HepG2 (cell line): ENCODE measurements around the gene PRSS23. TPM values are rescaled to one million over a fixed set of nuclear protein-coding genes. Genes with fewer than 3 reads are reported as not detected.

Experiments used
- ATAC-seq: fragments of 200-7000 bp; cut with Tn5 transposase; 3 replicates; pipeline ENCODE4 v1.9.1; 2020; ENCODE audit warnings: mild to moderate bottlenecking, moderate library complexity
- BruUV-seq: library from RNA; stranded (reverse); fragments of 400-500 nt; replicated peaks from 2 replicates; lab custom pipeline; 2021; lab: Mats Ljungman, UMichigan
- CTCF ChIA-PET: fragments of 300-600 bp; formaldehyde crosslinking; extraction: SDS; loops from one replicate; lab custom pipeline; 2021; ENCODE audit warnings: low total read pairs, inconsistent platforms, low intra/inter-chr PET ratio; lab: Yijun Ruan, JAX
- POLR2A ChIA-PET: fragments of 350-600 bp; sonication (Branson Sonifier 250); formaldehyde crosslinking; loops from one replicate; lab custom pipeline; 2020; ENCODE audit warnings: antibody characterized with exemption, inconsistent platforms; lab: Yijun Ruan, JAX
- DNase-seq: peaks from one replicate; pipeline ENCODE4 v3.0.0-alpha.2; 2015; ENCODE audit warnings: low spot score
- FAIRE-seq: peaks from 3 replicates; lab custom pipeline; 2011; peaks lifted over from hg19 to GRCh38; lab: Jason Lieb, UNC
- H2AFZ ChIP-seq: one replicate; pipeline ENCODE4 v1.6.1; 2011; ENCODE audit warnings: low read length, inconsistent platforms
- H3K27ac ChIP-seq: fragments of 300-600 bp; 3 replicates; pipeline ENCODE4 v1.8.0; 2011; ENCODE audit warnings: mixed run types, mild to moderate bottlenecking, mixed read lengths, low read length, inconsistent platforms; ENCODE audit not compliant: insufficient read depth; ENCODE audit errors: extremely low read length
- H3K27me3 ChIP-seq, 2 experiments: fragments of 200-600 bp in 1 of 2; 2 replicates in 1 of 2; 3 replicates in 1 of 2; pipeline versions ENCODE4 v1.6.0 to v1.8.0; 2011; ENCODE audit warnings: low read length in 2 of 2, mild to moderate bottlenecking in 2 of 2, moderate library complexity in 2 of 2, inconsistent platforms in 1 of 2; ENCODE audit not compliant: insufficient read depth in 2 of 2, control insufficient read depth in 1 of 2
- H3K36me3 ChIP-seq, 2 experiments: fragments of 200-600 bp in 1 of 2; replicated peaks in 1 of 2; 2 replicates in 1 of 2; 3 replicates in 1 of 2; pipeline versions ENCODE4 v1.5.1 to v1.8.0; 2011; ENCODE audit warnings: low read length in 2 of 2, inconsistent platforms in 1 of 2; ENCODE audit not compliant: insufficient read depth in 2 of 2, control insufficient read depth in 1 of 2
- H3K4me1 ChIP-seq: 2 replicates; pipeline ENCODE4 v1.5.1; 2012; ENCODE audit warnings: low read length, inconsistent platforms; ENCODE audit not compliant: insufficient read depth
- H3K4me2 ChIP-seq: 2 replicates; pipeline ENCODE4 v1.6.0; 2011; ENCODE audit warnings: low read depth, low read length, inconsistent platforms
- H3K4me3 ChIP-seq, 3 experiments: fragments of 200-600 bp in 1 of 3; sonication (generic), shearing (Covaris generic) in 1 of 3; replicated peaks in 1 of 3; 2 replicates each; pipeline ENCODE4 v1.5.1; 2011 to 2016; ENCODE audit warnings: low read length in 3 of 3, inconsistent platforms in 2 of 3, low read depth in 2 of 3, mild to moderate bottlenecking in 2 of 3, control low read depth in 1 of 3, mixed read lengths in 1 of 3; ENCODE audit not compliant: insufficient read depth in 1 of 3
- H3K79me2 ChIP-seq: one replicate; pipeline ENCODE4 v1.6.1; 2011; ENCODE audit warnings: low read length, inconsistent platforms; ENCODE audit not compliant: insufficient read depth
- H3K9ac ChIP-seq: 2 replicates; pipeline ENCODE4 v1.6.0; 2011; ENCODE audit warnings: mild to moderate bottlenecking, low read depth, low read length, inconsistent platforms; ENCODE audit not compliant: insufficient read depth
- H3K9me3 ChIP-seq: 2 replicates; pipeline ENCODE4 v1.5.1; 2012; ENCODE audit warnings: mild to moderate bottlenecking, low read length
- H4K20me1 ChIP-seq: 2 replicates; pipeline ENCODE4 v1.6.0; 2011; ENCODE audit warnings: inconsistent platforms, mild to moderate bottlenecking, low read length, moderate library complexity; ENCODE audit not compliant: insufficient read depth
- ATF1 ChIP-seq: IDR thresholded peaks from 2 replicates; pipeline ENCODE4 v1.6.1; 2016; ENCODE audit warnings: mild to moderate bottlenecking, control low read depth
- ATF2 ChIP-seq: sonication (generic); formaldehyde crosslinking; IDR thresholded peaks from 2 replicates; pipeline ENCODE4 v1.4.0; 2020; ENCODE audit warnings: missing genetic modification reagents
- CBFB ChIP-seq: sonication (generic); formaldehyde crosslinking; IDR thresholded peaks from 2 replicates; pipeline ENCODE4 v1.4.0; 2020; ENCODE audit warnings: missing genetic modification reagents
- FOXK1 ChIP-seq: sonication (generic); formaldehyde crosslinking; IDR thresholded peaks from 2 replicates; pipeline ENCODE4 v1.4.0; 2020; ENCODE audit warnings: low read depth, missing genetic modification reagents, borderline replicate concordance
- NR2F1 ChIP-seq, 2 experiments: fragments of 450-650 bp in 1 of 2; formaldehyde crosslinking in 1 of 2; IDR thresholded peaks; 2 replicates each; pipeline versions ENCODE4 v1.5.0 to v1.6.1; 2016 to 2020; ENCODE audit warnings: mild to moderate bottlenecking in 1 of 2, missing compliant biosample characterization in 1 of 2, missing genetic modification reagents in 1 of 2, moderate library complexity in 1 of 2
- PHB2 ChIP-seq: fragments of 450-650 bp; IDR thresholded peaks from 2 replicates; pipeline ENCODE4 v1.6.1; 2018; ENCODE audit not compliant: partially characterized antibody
- TCF12 ChIP-seq, 2 experiments: fragments of 450-650 bp in 1 of 2; sonication (generic) in 1 of 2; formaldehyde crosslinking in 1 of 2; IDR thresholded peaks; 2 replicates each; pipeline versions ENCODE4 v1.6.1 to v1.8.0; 2017 to 2022; ENCODE audit warnings: antibody characterized with exemption in 1 of 2, mild to moderate bottlenecking in 1 of 2, missing genetic modification reagents in 1 of 2, moderate library complexity in 1 of 2
- ZKSCAN5 ChIP-seq: sonication (generic); formaldehyde crosslinking; IDR thresholded peaks from 2 replicates; pipeline ENCODE4 v1.5.1; 2020; ENCODE audit warnings: mild to moderate bottlenecking, missing genetic modification reagents
- ZNF260 ChIP-seq: sonication (generic); formaldehyde crosslinking; IDR thresholded peaks from 2 replicates; pipeline ENCODE4 v1.4.0; 2020; ENCODE audit warnings: missing genetic modification reagents, low read depth, mild to moderate bottlenecking, borderline replicate concordance
- ZNF569 ChIP-seq: sonication (generic); formaldehyde crosslinking; IDR thresholded peaks from 2 replicates; pipeline ENCODE4 v1.5.0; 2020; ENCODE audit warnings: mild to moderate bottlenecking, missing genetic modification reagents, moderate library complexity, borderline replicate concordance
- ZNF652 ChIP-seq: IDR thresholded peaks from 2 replicates; pipeline ENCODE4 v1.6.1; 2016; ENCODE audit warnings: low read depth, borderline replicate concordance
- WGBS: methylation state at CpG from one replicate; pipeline ENCODE4 v1.1.6; 2017; ENCODE audit warnings: low lambda C conversion rate; 5-methylcytosine and 5-hydroxymethylcytosine counted together
- in situ Hi-C: cut with HindIII; loops from 2 replicates; pipeline ENCODE4 v1.10.0; 2017; ENCODE audit warnings: low pct_unique_long_range_greater_than_20kb; ENCODE audit not compliant: extremely low pct_ligation_motif_present
- intact Hi-C: fragments of 100-400 bp; cut with micrococcal nuclease; formaldehyde crosslinking; loops from one replicate; pipeline ENCODE4 v1.10.0; 2022; ENCODE audit not compliant: unreplicated experiment
- polyA plus RNA-seq, 8 experiments: library from polyadenylated mRNA; depleted of rRNA in 3 of 8; stranded (reverse) in 7 of 8; unstranded in 1 of 8; fragments of >200 nt; fragmentation: Illumina TruSeq in 4 of 8; extraction: Trizol in 4 of 8; gene quantifications; 2 replicates each; pipeline versions ENCODE4 v1.2.1 to v1.2.3, GENCODE V29; 2011 to 2016; ENCODE audit warnings: low read depth in 4 of 8, missing spikeins in 1 of 8, mixed read lengths in 1 of 8; ENCODE audit not compliant: insufficient read depth in 1 of 8
- total RNA-seq, 5 experiments: library from RNA; depleted of rRNA; stranded (reverse); fragments of >200 nt; fragmentation: Illumina TruSeq; extraction: Trizol; gene quantifications; 2 replicates each; pipeline ENCODE4 v1.2.3, GENCODE V29; 2016; ENCODE audit warnings: low read depth in 1 of 5
- TF ChIP-seq, protein P1 (sequence below): sonication (generic); formaldehyde crosslinking; IDR thresholded peaks from 2 replicates; pipeline ENCODE4 v1.8.1; 2023; ENCODE audit warnings: mild to moderate bottlenecking, missing genetic modification reagents, borderline replicate concordance

The PRSS23 gene
- total and polyA plus RNA-seq, 2 of the 13 experiments (the other 11 are each of a cell fraction or from before 2014, with no cell fraction given), result 0.20 to 0.30 TPM

DNA sequence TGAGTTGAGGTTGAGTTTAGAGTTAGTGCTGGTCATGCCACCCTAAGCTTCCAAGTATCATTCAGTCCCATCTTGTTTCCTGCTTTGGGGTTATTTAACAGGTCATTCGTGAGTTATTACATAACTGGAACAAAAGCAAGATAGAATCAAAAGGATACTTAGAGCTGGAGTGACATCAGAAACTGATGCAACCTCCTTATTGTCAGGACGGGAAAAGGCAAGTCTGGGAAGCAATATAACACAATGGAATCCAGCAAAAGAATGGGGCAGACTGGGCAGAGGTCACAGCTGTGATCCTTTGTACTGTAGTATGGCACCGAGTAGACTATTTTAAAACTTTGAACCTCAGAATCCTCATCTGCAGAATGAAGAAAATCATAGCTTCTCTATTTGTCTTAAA, 4.4 kb upstream of the PRSS23 start:
- BruUV-seq, result no TSS peak
- H3K4me2 ChIP-seq, result no peak overlapping the region

More for the DNA sequence above, 4.4 kb upstream of the PRSS23 start:
- ChIA-PET POLR2A (no interaction called here), CTCF (no interaction called here)
- DNase-seq (no peak), FAIRE-seq (no peak), ATAC-seq (no peak)
- intact Hi-C loops, result no loop called here
- Histone ChIP-seq H3K79me2 (no peaks in the 10 kb centered on the region), H3K9me3 (no peaks in the 10 kb centered on the region), H4K20me1 (no peaks in the 10 kb centered on the region), H3K9ac (no peak overlapping the region), H3K27me3 (peaks cover 5 to 30% of the 10 kb centered on the region in 2 experiments; a peak in 4 of 5 replicates), H2AFZ (no peak overlapping the region), H3K36me3 (no peaks in the 10 kb centered on the region), H3K4me1 (peaks cover 4% of the 10 kb centered on the region; the same call in 1 of the 2 replicates), H3K27ac (no peak overlapping the region), H3K4me3 (no peak overlapping the region)
- no peak for TF ChIP-seq TCF12 (IDR thresholded peaks at IDR 0.05)
- TF ChIP-seq TCF12 (CRISPR knock-in tag; IDR thresholded peaks at IDR 0.05), result no peak
- TF ChIP-seq ZNF569, result no peak
- TF ChIP-seq ZNF652, result no peak
- no peak for TF ChIP-seq CBFB (CRISPR knock-in tag)
- TF ChIP-seq PHB2, result no peak
- no peak for TF ChIP-seq FOXK1 (CRISPR knock-in tag)
- no peak for TF ChIP-seq ATF1 (CRISPR knock-in tag)
- TF ChIP-seq, protein P1, sequence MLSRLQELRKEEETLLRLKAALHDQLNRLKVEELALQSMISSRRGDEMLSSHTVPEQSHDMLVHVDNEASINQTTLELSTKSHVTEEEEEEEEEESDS (CRISPR knock-in tag), result no peak
- TF ChIP-seq ZNF260 (CRISPR knock-in tag), result no peak
- no peak for TF ChIP-seq NR2F1 (CRISPR knock-in tag; IDR thresholded peaks at IDR 0.05)
- TF ChIP-seq ZKSCAN5, result no peak
- no peak for TF ChIP-seq ATF2 (CRISPR knock-in tag)
- in situ Hi-C loops, result no loop called here
- WGBS, result 1% methylated on average over 3 of the region's 3 CpGs
